HG03571 (cell line): Measurements from ENCODE around the gene ZNF563.
A peak's percentile ranks its signal among the peaks of the same experiment; 100 is the strongest.
"Not testable (repeated sequence)": the region's sequence is repeated elsewhere in the genome, so short reads cannot be mapped to it uniquely, and the experiment has no call there.

Experiments
- ATAC-seq: cut with Tn5 transposase; IDR thresholded peaks from one replicate; pipeline ENCODE4 v1.9.1; 2021; ENCODE audit not compliant: unreplicated experiment

The ZNF563 gene

GRCh38 chr19:12333162-12334159 lies at the start of gene ZNF563:
TSS of gene ZNF563 (minus strand) at chr19:12333633. CDS start at chr19:12333482, 151 bp downstream.
- peak; percentile 94 for ATAC-seq

- no peak for ATAC-seq
These were observed 47.0 kb upstream of the ZNF563 start for GRCh38 chr19:12380444-12380737.

- ATAC-seq = no peak
These were observed 46.5 kb upstream of the ZNF563 start for GRCh38 chr19:12379732-12380443.

GRCh38 chr19:12374026-12374425 lies 40.6 kb upstream of the ZNF563 start:
- no peak for ATAC-seq

- ATAC-seq = peak; percentile 81
These were observed 32.1 kb upstream of the ZNF563 start, which contains the start of gene ZNF442 for GRCh38 chr19:12365236-12366162. TSS of gene ZNF442 (minus strand) at chr19:12365683. CDS start at chr19:12363631, 2,052 bp downstream.

- ATAC-seq = no peak
These were observed 31.2 kb upstream of the ZNF563 start for GRCh38 chr19:12364391-12365235.

GRCh38 chr19:12362236-12362635 lies 28.8 kb upstream of the ZNF563 start:
- ATAC-seq = not testable (repeated sequence)

GRCh38 chr19:12353375-12353774 lies 19.9 kb upstream of the ZNF563 start:
- ATAC-seq = no peak

- no peak for ATAC-seq
These were observed 17.4 kb upstream of the ZNF563 start for GRCh38 chr19:12350890-12351197.

GRCh38 chr19:12350185-12350889 lies 16.9 kb upstream of the ZNF563 start:
- no peak for ATAC-seq

- no peak for ATAC-seq
These were observed 13.5 kb upstream of the ZNF563 start for GRCh38 chr19:12346896-12347295.

GRCh38 chr19:12345197-12345596 lies 11.8 kb upstream of the ZNF563 start:
- ATAC-seq = no peak

- no peak for ATAC-seq
These were observed 2.1 kb downstream of the ZNF563 start for GRCh38 chr19:12331211-12331941.

- ATAC-seq = no peak
These were observed 3.1 kb downstream of the ZNF563 start for GRCh38 chr19:12330340-12330739.

- ATAC-seq = no peak
These were observed 7.7 kb downstream of the ZNF563 start for GRCh38 chr19:12325690-12326089.

- no peak for ATAC-seq
These were observed 14.5 kb downstream of the ZNF563 start for GRCh38 chr19:12318782-12319413.

GRCh38 chr19:12314553-12314952 lies 18.9 kb downstream of the ZNF563 start:
- ATAC-seq = no peak

- not testable (repeated sequence) for ATAC-seq
These were observed 24.5 kb downstream of the ZNF563 start for GRCh38 chr19:12308891-12309290.
